H1 (cell line): ENCODE measurements around the gene FAM149B1. TPM values are rescaled to one million over a fixed set of nuclear protein-coding genes. Genes with fewer than 3 reads are reported as not detected.

Experiments used
- CTCF ChIA-PET: fragments of 300-600 bp; sonication (Branson Sonifier 250); formaldehyde crosslinking; loops from one replicate; lab custom pipeline; 2021; ENCODE audit not compliant: partially characterized antibody; lab: Charles Lee
- POLR2A ChIA-PET: fragments of 300-600 bp; sonication (Branson Sonifier 250); formaldehyde crosslinking; loops from one replicate; lab custom pipeline; 2021; ENCODE audit warnings: inconsistent platforms; ENCODE audit not compliant: partially characterized antibody; lab: Charles Lee
- DNase-seq, 2 experiments: peaks; one replicate each; pipeline versions ENCODE4 v3.0.0 to v3.0.0-alpha.2; 2010 to 2022; ENCODE audit warnings: low spot score in 2 of 2, low read depth in 1 of 2, mixed read lengths in 1 of 2
- FAIRE-seq: peaks from 2 replicates; lab custom pipeline; 2011; peaks lifted over from hg19 to GRCh38; lab: Jason Lieb, UNC
- H2AFZ ChIP-seq: 2 replicates; pipeline ENCODE4 v1.8.1; 2012; ENCODE audit warnings: low read length, inconsistent platforms
- H2AK5ac ChIP-seq: 2 replicates; pipeline ENCODE4 v1.6.1; 2013; ENCODE audit warnings: low read depth, low read length
- H2BK120ac ChIP-seq: replicated peaks from 2 replicates; pipeline ENCODE3; 2013; ENCODE audit warnings: low read depth, low read length, inconsistent platforms
- H2BK12ac ChIP-seq: 2 replicates; pipeline ENCODE4 v1.6.1; 2013; ENCODE audit warnings: low read depth, low read length
- H2BK15ac ChIP-seq: 2 replicates; pipeline ENCODE4 v1.6.1; 2013; ENCODE audit warnings: low read length
- H2BK20ac ChIP-seq: 2 replicates; pipeline ENCODE4 v1.6.1; 2013; ENCODE audit warnings: low read length
- H2BK5ac ChIP-seq: 2 replicates; pipeline ENCODE4 v1.6.1; 2013; ENCODE audit warnings: low read depth, low read length
- H3K14ac ChIP-seq: 2 replicates; pipeline ENCODE4 v1.6.1; 2013; ENCODE audit warnings: inconsistent platforms; ENCODE audit not compliant: insufficient read length
- H3K18ac ChIP-seq: 2 replicates; pipeline ENCODE4 v1.6.1; 2013; ENCODE audit warnings: low read length; ENCODE audit errors: extremely low read depth
- H3K23ac ChIP-seq: 2 replicates; pipeline ENCODE4 v1.6.1; 2013; ENCODE audit warnings: inconsistent platforms; ENCODE audit not compliant: insufficient read length
- H3K23me2 ChIP-seq: 2 replicates; pipeline ENCODE4 v1.6.1; 2013; ENCODE audit warnings: low read depth, low read length
- H3K27ac ChIP-seq: 2 replicates; pipeline ENCODE4 v1.6.1; 2011; ENCODE audit warnings: low read depth, low read length, inconsistent platforms
- H3K27me3 ChIP-seq, 4 experiments: replicated peaks in 1 of 4; 1 replicate in 1 of 4; 2 replicates in 3 of 4; pipeline versions ENCODE4 v1.6.1 to v1.8.1; 2011 to 2013; ENCODE audit warnings: low read length in 3 of 4, mild to moderate bottlenecking in 3 of 4, inconsistent platforms in 2 of 4, mixed read lengths in 2 of 4, moderate library complexity in 1 of 4; ENCODE audit not compliant: control insufficient read depth in 3 of 4, insufficient read depth in 3 of 4; ENCODE audit errors: extremely low read depth in 1 of 4
- H3K36me3 ChIP-seq, 4 experiments: 2 replicates each; pipeline versions ENCODE4 v1.6.1 to v1.8.1; 2011 to 2013; ENCODE audit warnings: mild to moderate bottlenecking in 4 of 4, low read length in 3 of 4, moderate library complexity in 2 of 4, control low read depth in 1 of 4, inconsistent platforms in 1 of 4; ENCODE audit not compliant: insufficient read depth in 4 of 4, control insufficient read depth in 2 of 4
- H3K4ac ChIP-seq: replicated peaks from 2 replicates; pipeline ENCODE3; 2013; ENCODE audit warnings: low read length, low read depth, mixed read lengths, inconsistent platforms; ENCODE audit not compliant: insufficient read length
- H3K4me1 ChIP-seq, 4 experiments: replicated peaks in 1 of 4; 1 replicate in 1 of 4; 2 replicates in 3 of 4; pipeline versions ENCODE4 v1.6.1 to v1.8.1; 2011 to 2013; ENCODE audit warnings: low read length in 3 of 4, inconsistent platforms in 2 of 4, mixed read lengths in 1 of 4; ENCODE audit not compliant: insufficient read depth in 4 of 4, control insufficient read depth in 3 of 4
- H3K4me2 ChIP-seq, 2 experiments: 2 replicates each; pipeline versions ENCODE4 v1.6.1 to v1.8.1; 2011 to 2013; ENCODE audit warnings: low read depth in 2 of 2, low read length in 2 of 2, control low read depth in 1 of 2, inconsistent platforms in 1 of 2, mild to moderate bottlenecking in 1 of 2; ENCODE audit not compliant: insufficient read depth in 1 of 2
- H3K4me3 ChIP-seq, 4 experiments: fragments of 200-600, 300-600 bp in 1 of 4; sonication (generic), shearing (Covaris generic), sonication (Bioruptor Twin) in 1 of 4; 2 replicates each; pipeline versions ENCODE4 v1.5.1 to v1.8.1; 2011 to 2016; ENCODE audit warnings: low read length in 4 of 4, low read depth in 3 of 4, control low read depth in 2 of 4, inconsistent platforms in 2 of 4, mild to moderate bottlenecking in 2 of 4, mixed read lengths in 1 of 4, moderate library complexity in 1 of 4; ENCODE audit not compliant: insufficient read depth in 2 of 4; ENCODE audit errors: extremely low read depth in 1 of 4
- H3K56ac ChIP-seq: replicated peaks from 2 replicates; pipeline ENCODE3; 2013; ENCODE audit warnings: low read depth, mild to moderate bottlenecking, mixed read lengths, low read length, inconsistent platforms; ENCODE audit not compliant: insufficient read length
- H3K79me1 ChIP-seq: 2 replicates; pipeline ENCODE4 v1.6.1; 2013; ENCODE audit warnings: low read depth, low read length, control low read depth
- H3K79me2 ChIP-seq, 2 experiments: 2 replicates each; pipeline versions ENCODE4 v1.6.1 to v1.8.1; 2012 to 2013; ENCODE audit warnings: low read length in 2 of 2, mild to moderate bottlenecking in 2 of 2, inconsistent platforms in 1 of 2; ENCODE audit not compliant: insufficient read depth in 2 of 2, control insufficient read depth in 1 of 2
- H3K9ac ChIP-seq, 4 experiments: replicated peaks in 1 of 4; 1 replicate in 1 of 4; 2 replicates in 3 of 4; pipeline versions ENCODE4 v1.6.1 to v1.8.1; 2011 to 2013; ENCODE audit warnings: low read depth in 3 of 4, low read length in 3 of 4, control low read depth in 2 of 4, mild to moderate bottlenecking in 2 of 4, moderate library complexity in 2 of 4, inconsistent platforms in 1 of 4; ENCODE audit errors: extremely low read depth in 1 of 4
- H3K9me3 ChIP-seq, 2 experiments: 2 replicates each; pipeline versions ENCODE4 v1.6.1 to v1.8.1; 2012 to 2013; ENCODE audit warnings: mild to moderate bottlenecking in 2 of 2, moderate library complexity in 2 of 2, control low read depth in 1 of 2, inconsistent platforms in 1 of 2, low read depth in 1 of 2, low read length in 1 of 2, mixed read lengths in 1 of 2; ENCODE audit not compliant: insufficient read depth in 2 of 2
- H4K20me1 ChIP-seq, 2 experiments: replicated peaks in 1 of 2; 2 replicates each; pipeline versions ENCODE3 to v1.8.1; 2011 to 2013; ENCODE audit warnings: inconsistent platforms in 2 of 2, low read length in 2 of 2, mild to moderate bottlenecking in 1 of 2; ENCODE audit not compliant: insufficient read depth in 2 of 2, control insufficient read depth in 1 of 2
- H4K5ac ChIP-seq: 2 replicates; pipeline ENCODE4 v1.6.1; 2013; ENCODE audit warnings: low read length, low read depth, mixed read lengths, inconsistent platforms; ENCODE audit not compliant: insufficient read length
- H4K8ac ChIP-seq: 2 replicates; pipeline ENCODE4 v1.8.0; 2013; ENCODE audit warnings: mild to moderate bottlenecking, moderate library complexity, low read length, inconsistent platforms; ENCODE audit not compliant: insufficient read depth; ENCODE audit errors: extremely low read depth
- H4K91ac ChIP-seq: replicated peaks from 2 replicates; pipeline ENCODE3; 2013; ENCODE audit warnings: low read length, mixed read lengths, inconsistent platforms; ENCODE audit not compliant: insufficient read length
- CBX5 ChIP-seq: fragments of 300-800, 300-1000 bp; sonication (generic); IDR thresholded peaks from 2 replicates; pipeline ENCODE4 v1.7.1; 2016; ENCODE audit warnings: antibody characterized with exemption, low read length, low read depth
- CHD1 ChIP-seq: IDR thresholded peaks from 2 replicates; pipeline ENCODE4 v1.6.1; 2012; ENCODE audit warnings: low read depth, low read length, improper control_type of control experiment
- EGR1 ChIP-seq: IDR thresholded peaks from 2 replicates; pipeline ENCODE4 v1.6.1; 2011; ENCODE audit warnings: low read depth, low read length, borderline replicate concordance
- GABPA ChIP-seq: IDR thresholded peaks from 2 replicates; pipeline ENCODE4 v1.6.1; 2011; ENCODE audit warnings: mild to moderate bottlenecking, low read length, moderate library complexity, borderline replicate concordance; ENCODE audit not compliant: insufficient read depth
- HDAC2 ChIP-seq, 2 experiments: fragments of 300-600 bp in 1 of 2; sonication (generic) in 1 of 2; IDR thresholded peaks; 2 replicates each; pipeline ENCODE4 v1.6.1; 2011 to 2012; ENCODE audit warnings: low read depth in 2 of 2, low read length in 2 of 2, mild to moderate bottlenecking in 2 of 2, moderate library complexity in 2 of 2, borderline replicate concordance in 1 of 2, inconsistent platforms in 1 of 2
- KDM4A ChIP-seq: IDR thresholded peaks from one replicate; pipeline ENCODE4 v1.7.1; 2012; ENCODE audit warnings: low read depth, mild to moderate bottlenecking, moderate library complexity, low read length, inconsistent platforms; ENCODE audit not compliant: severe bottlenecking
- POU5F1 ChIP-seq: IDR thresholded peaks from 2 replicates; pipeline ENCODE4 v1.6.1; 2011; ENCODE audit warnings: low read depth, mild to moderate bottlenecking, low read length, moderate library complexity
- RBBP5 ChIP-seq: IDR thresholded peaks from 2 replicates; pipeline ENCODE4 v1.7.1; 2012; ENCODE audit warnings: low read depth, mild to moderate bottlenecking, inconsistent platforms, low read length, moderate library complexity, borderline replicate concordance
- RFX5 ChIP-seq: IDR thresholded peaks from 2 replicates; pipeline ENCODE4 v1.6.1; 2011; ENCODE audit warnings: low read depth, low read length, improper control_type of control experiment, borderline replicate concordance
- TAF1 ChIP-seq: IDR thresholded peaks from 2 replicates; pipeline ENCODE4 v1.6.1; 2011; ENCODE audit warnings: mild to moderate bottlenecking, low read depth, low read length
- WGBS, 2 experiments: shearing (Covaris generic) in 1 of 2; methylation state at CpG; one replicate each; pipeline versions ENCODE4 v1.1.6 to v1.1.7; 2013 to 2015; ENCODE audit warnings: low lambda C conversion rate in 2 of 2, mixed read lengths in 2 of 2, inconsistent platforms in 1 of 2, low coverage in 1 of 2, missing lambda C conversion rate in 1 of 2; ENCODE audit not compliant: insufficient replicate concordance in 2 of 2, insufficient coverage in 1 of 2, insufficient read length in 1 of 2; ENCODE audit errors: extremely low coverage in 1 of 2, missing lambda C conversion rate in 1 of 2; 5-methylcytosine and 5-hydroxymethylcytosine counted together
- polyA plus RNA-seq, 7 experiments: library from polyadenylated mRNA; depleted of rRNA in 3 of 7; stranded (reverse) in 5 of 7; unstranded in 2 of 7; fragments of >200 nt in 5 of 7; fragments of 200-250 nt in 2 of 7; gene quantifications; 1 replicate in 5 of 7; 2 replicates in 1 of 7; 4 replicates in 1 of 7; pipeline versions ENCODE4 v1.2.1 to v1.2.3, GENCODE V29; 2011 to 2013; ENCODE audit warnings: missing spikeins in 2 of 7, mixed read lengths in 2 of 7
- total RNA-seq: library from RNA; stranded (reverse); fragmentation: NEBNext Ultra II Directional; extraction: Animal tissue kit (Norgen Biotek cat#: 25700); gene quantifications from 2 replicates; pipeline ENCODE4 v1.2.1, GENCODE V29; 2021
- TF ChIP-seq, protein P1 (sequence below): IDR thresholded peaks from 2 replicates; pipeline ENCODE4 v1.6.1; 2012; ENCODE audit warnings: low read length, inconsistent platforms

Gene FAM149B1
- total and polyA plus RNA-seq, 2 of the 8 experiments (the other 6 are each of a cell fraction or from before 2014, with no cell fraction given), result 16.8 to 21.9 TPM

DNA sequence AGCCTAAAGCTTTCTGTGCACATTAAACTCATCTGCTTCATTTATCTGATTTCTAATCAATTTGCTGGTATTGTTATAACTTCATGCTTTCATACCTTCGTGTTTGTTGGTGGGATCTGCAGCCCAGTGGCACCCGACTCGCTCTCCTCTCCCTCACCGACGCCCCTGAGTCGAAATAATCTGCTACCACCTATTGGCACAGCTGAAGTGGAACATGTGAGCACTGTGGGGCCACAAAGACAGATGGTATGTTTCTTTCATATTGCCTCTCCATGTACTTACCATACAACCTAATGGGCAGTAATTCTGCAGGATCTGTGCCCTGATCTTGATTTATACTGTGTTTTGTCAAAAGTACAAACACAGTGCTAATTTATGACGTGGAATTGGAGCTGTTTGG is 66.8 kb downstream of the FAM149B1 start:
- Histone ChIP-seq H2BK120ac (no peak overlapping the region), H3K4me2 (no peak overlapping the region), H2BK12ac (no peak overlapping the region), H3K4me3 (no peak overlapping the region), H4K8ac (no peak overlapping the region), H2BK15ac (no peak overlapping the region), H4K91ac (no peak overlapping the region), H2BK5ac (no peak overlapping the region), H3K56ac (no peak overlapping the region), H2AK5ac (no peak overlapping the region), H3K4ac (no peak overlapping the region), H3K23me2 (no peaks in the 10 kb centered on the region), H3K79me2 (no peaks in the 10 kb centered on the region), H3K14ac (no peak overlapping the region), H3K4me1 (no peaks in the 10 kb centered on the region), H3K27me3 (no peaks in the 10 kb centered on the region), H2AFZ (no peak overlapping the region), H3K79me1 (no peaks in the 10 kb centered on the region), H3K18ac (no peak overlapping the region), H3K9me3 (no peaks in the 10 kb centered on the region), H2BK20ac (no peak overlapping the region), H3K36me3 (peaks cover 2 to 45% (median 16%) of the 10 kb centered on the region in 4 experiments; a peak in 7 of 8 replicates), H3K27ac (no peak overlapping the region), H4K5ac (no peak overlapping the region), H3K9ac (no peak overlapping the region), H4K20me1 (peaks cover 0 to 6% of the 10 kb centered on the region in 2 experiments), H3K23ac (no peak overlapping the region)
- FAIRE-seq, result no peak
- CTCF ChIA-PET, result interaction anchor here (0.9 to 1.5 kb wide), 5 partner anchors 17 to 124 kb away, joined by 3 to 4 read pairs (median 3); partner anchors contain the start of gene NUDT13
- WGBS, 2 experiments, result 93% methylated on average over 7 of the region's 7 CpGs; no CpG with 5 or more reads in 1 of the 2 experiments
- POLR2A ChIA-PET, result interaction anchor here (1.0 to 5.9 kb wide), 5 partner anchors 11 to 178 kb away, joined by 3 to 62 read pairs (median 3); partner anchors contain the start of gene DNAJC9
- no peak for DNase-seq
- TF ChIP-seq POU5F1 (no peak), TAF1 (no peak), EGR1 (no peak), RFX5 (no peak), CBX5 (no peak), GABPA (no peak), KDM4A (no peak), RBBP5 (no peak), HDAC2 (IDR thresholded peaks at IDR 0.05; ENCODE audit: borderline replicate concordance in 1 of 2, low read depth in 2 of 2, low read length in 2 of 2) (no peak), CHD1 (no peak)
- TF ChIP-seq, protein P1, sequence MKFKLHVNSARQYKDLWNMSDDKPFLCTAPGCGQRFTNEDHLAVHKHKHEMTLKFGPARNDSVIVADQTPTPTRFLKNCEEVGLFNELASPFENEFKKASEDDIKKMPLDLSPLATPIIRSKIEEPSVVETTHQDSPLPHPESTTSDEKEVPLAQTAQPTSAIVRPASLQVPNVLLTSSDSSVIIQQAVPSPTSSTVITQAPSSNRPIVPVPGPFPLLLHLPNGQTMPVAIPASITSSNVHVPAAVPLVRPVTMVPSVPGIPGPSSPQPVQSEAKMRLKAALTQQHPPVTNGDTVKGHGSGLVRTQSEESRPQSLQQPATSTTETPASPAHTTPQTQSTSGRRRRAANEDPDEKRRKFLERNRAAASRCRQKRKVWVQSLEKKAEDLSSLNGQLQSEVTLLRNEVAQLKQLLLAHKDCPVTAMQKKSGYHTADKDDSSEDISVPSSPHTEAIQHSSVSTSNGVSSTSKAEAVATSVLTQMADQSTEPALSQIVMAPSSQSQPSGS, result no peak
